ENCODE measurements around the gene TSPAN10. TPM values are rescaled to one million over a fixed set of nuclear protein-coding genes. Genes with fewer than 3 reads are reported as not detected.

TSPAN10 gene
- total RNA-seq, 1 donor from 2014 or later: not detected

DNA sequence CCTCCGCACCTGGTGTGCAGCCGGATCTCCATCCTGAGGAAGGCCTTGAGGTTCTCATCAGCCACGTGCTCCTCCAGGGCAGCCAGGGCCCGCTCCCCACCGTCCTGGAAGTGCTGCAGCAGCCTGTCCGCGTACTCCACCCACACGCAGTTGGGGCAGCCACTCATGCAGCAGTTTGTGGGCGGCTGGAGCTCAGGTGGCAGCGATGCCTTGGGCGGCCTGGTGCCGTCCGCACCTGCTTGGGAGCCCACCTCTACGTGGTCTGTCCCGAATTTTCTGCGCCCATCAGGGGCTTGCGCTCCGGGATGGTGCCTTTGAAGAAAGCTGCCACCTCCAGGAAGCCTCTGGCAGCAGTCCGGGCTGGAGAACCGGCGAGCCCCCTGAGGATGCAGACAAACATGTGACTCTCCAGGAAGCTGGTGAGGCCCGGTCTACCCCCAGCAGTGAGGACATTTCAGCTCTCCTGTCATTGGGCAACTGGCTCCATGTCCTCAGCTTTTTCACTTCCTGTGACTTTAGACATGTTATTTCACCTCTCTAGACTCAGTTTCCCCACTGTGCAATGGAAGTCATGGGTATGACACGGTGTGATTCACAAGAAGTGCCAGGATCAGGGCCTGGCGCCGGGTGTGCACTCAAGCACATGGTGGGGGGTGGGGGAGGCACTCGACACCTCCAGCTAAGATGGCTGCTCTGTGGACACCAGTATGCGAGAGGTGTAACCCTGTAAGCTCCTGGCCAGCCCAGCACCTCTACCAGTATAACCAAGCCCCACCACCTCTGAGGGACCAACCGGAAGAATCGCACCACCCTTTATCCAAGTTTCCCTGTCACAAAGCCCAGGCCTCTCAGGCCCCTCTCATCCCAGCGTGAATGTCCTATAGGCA, 28.5 kb downstream of the TSPAN10 start:
- H3K27ac Mint-ChIP-seq (ENCODE audit: unreplicated experiment): peak overlapping the region; percentile 93
- no peak for DNase-seq
- H3K36me3 Mint-ChIP-seq (ENCODE audit: unreplicated experiment): no peaks in the 10 kb centered on the region
- peak overlapping the region; percentile 98 for H3K4me3 Mint-ChIP-seq (ENCODE audit: unreplicated experiment)
- H3K9me3 Mint-ChIP-seq (ENCODE audit: unreplicated experiment): peaks cover 3% of the 10 kb centered on the region
- TF ChIP-seq, protein P1, sequence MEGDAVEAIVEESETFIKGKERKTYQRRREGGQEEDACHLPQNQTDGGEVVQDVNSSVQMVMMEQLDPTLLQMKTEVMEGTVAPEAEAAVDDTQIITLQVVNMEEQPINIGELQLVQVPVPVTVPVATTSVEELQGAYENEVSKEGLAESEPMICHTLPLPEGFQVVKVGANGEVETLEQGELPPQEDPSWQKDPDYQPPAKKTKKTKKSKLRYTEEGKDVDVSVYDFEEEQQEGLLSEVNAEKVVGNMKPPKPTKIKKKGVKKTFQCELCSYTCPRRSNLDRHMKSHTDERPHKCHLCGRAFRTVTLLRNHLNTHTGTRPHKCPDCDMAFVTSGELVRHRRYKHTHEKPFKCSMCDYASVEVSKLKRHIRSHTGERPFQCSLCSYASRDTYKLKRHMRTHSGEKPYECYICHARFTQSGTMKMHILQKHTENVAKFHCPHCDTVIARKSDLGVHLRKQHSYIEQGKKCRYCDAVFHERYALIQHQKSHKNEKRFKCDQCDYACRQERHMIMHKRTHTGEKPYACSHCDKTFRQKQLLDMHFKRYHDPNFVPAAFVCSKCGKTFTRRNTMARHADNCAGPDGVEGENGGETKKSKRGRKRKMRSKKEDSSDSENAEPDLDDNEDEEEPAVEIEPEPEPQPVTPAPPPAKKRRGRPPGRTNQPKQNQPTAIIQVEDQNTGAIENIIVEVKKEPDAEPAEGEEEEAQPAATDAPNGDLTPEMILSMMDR (IDR thresholded peaks at IDR 0.05; ENCODE audit: partially characterized antibody, unreplicated experiment): no peak
- peaks cover 2% of the 10 kb centered on the region for H3K27me3 Mint-ChIP-seq (ENCODE audit: unreplicated experiment)
- peaks cover 18% of the 10 kb centered on the region for H3K4me1 Mint-ChIP-seq (ENCODE audit: low read depth, unreplicated experiment)

DNA sequence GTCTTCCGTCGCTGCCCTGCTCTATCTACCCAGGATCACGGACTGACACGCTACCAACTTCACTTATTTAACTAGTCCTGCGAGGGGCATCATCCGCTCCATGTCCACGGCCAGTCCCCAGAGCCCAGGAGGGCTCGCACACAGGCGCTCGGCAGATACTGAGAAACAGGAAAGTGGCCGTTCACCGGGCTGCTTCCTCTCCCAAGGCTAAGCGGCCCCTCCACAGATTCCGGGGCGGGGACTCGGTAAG, 29.0 kb downstream of the TSPAN10 start:
- Mint-ChIP-seq H3K36me3 (ENCODE audit: unreplicated experiment) (no peaks in the 10 kb centered on the region), H3K27ac (ENCODE audit: unreplicated experiment) (peak overlapping the region; percentile 93), H3K4me3 (ENCODE audit: unreplicated experiment) (peak overlapping the region; percentile 98), H3K27me3 (ENCODE audit: unreplicated experiment) (peaks cover 2% of the 10 kb centered on the region), H3K4me1 (ENCODE audit: low read depth, unreplicated experiment) (peaks cover 18% of the 10 kb centered on the region), H3K9me3 (ENCODE audit: unreplicated experiment) (peaks cover 3% of the 10 kb centered on the region)
- TF ChIP-seq, protein P1 (IDR thresholded peaks at IDR 0.05; ENCODE audit: partially characterized antibody, unreplicated experiment): no peak
- no peak for DNase-seq

DNA sequence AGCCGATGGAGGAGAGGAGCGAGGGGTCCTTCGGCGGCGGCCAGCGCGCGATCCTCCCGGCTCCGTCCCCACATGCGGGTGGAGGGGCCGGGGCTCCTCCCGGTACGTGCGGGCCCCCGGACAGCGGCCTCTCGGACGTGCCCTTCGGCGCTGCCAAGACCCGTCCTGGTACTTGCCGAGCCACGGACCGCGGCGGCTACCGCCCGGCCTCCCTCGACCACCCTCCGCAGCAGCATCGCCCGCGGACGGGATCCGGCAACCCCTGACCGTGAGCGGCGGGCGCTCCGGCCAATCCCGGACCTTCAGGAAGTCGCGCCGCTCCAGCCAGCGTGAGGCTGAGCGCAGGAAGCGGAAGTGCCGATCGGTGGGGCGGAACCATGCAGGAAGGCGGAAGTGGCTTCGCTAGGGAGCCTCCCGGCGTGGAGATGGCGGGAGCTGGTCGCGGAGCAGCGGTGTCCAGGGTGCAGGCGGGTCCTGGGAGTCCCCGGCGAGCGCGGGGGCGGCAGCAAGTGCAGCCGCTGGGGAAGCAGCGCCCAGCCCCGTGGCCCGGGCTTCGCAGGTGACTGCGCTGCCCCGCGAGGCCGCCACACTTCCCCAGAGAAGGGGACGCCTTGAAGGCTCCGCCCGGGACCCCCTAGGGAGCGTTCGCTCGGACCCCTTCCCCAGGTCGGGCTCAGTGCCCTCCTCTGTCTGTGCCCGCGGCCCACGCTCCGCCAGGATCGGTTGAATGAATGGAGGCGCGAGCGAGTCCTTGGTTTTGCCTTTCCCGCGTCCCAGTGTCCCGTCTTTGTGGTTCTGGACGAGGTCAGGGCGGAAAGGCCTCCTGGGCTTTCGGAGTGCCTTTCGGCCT, 29.6 kb downstream of the TSPAN10 start, which contains the start of the genes CCDC137 and OXLD1:
TSS of gene CCDC137 (plus strand) at position 396 of the 850 bp plus-strand sequence. CDS start at position 426, 30 bp downstream.
TSS of gene OXLD1 (minus strand) at position 264 of the 850 bp plus-strand sequence. CDS start at position 236, 28 bp downstream.
- peak; percentile 98 for DNase-seq
- Mint-ChIP-seq H3K36me3 (ENCODE audit: unreplicated experiment) (no peaks in the 10 kb centered on the region), H3K27ac (ENCODE audit: unreplicated experiment) (peak within 1 kb of the TSS; percentile 93), H3K9me3 (ENCODE audit: unreplicated experiment) (peaks cover 3% of the 10 kb centered on the region), H3K27me3 (ENCODE audit: unreplicated experiment) (peaks cover 2% of the 10 kb centered on the region), H3K4me3 (ENCODE audit: unreplicated experiment) (peak within 1 kb of the TSS; percentile 98), H3K4me1 (ENCODE audit: low read depth, unreplicated experiment) (peaks cover 18% of the 10 kb centered on the region)
- TF ChIP-seq, protein P1 (IDR thresholded peaks at IDR 0.05; ENCODE audit: partially characterized antibody, unreplicated experiment): no peak

DNA sequence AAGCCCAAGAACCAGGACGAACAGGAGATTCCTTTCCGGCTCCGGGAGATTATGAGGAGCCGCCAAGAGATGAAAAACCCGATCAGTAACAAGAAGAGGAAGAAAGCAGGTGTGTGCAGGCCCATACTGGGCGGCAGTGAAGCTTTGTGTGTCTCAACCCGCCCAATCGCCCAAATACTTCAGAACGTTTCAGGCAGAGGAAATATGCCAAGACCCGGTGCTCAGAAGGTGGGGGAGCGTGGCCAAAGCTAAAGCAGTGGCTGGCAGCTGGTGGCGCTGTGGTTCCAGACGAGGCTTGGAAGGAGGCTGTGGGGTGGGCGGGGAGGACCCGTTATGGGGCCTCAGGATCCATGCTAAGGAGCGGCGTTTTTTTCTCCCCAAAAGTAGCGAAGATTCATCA, 30.8 kb downstream of the TSPAN10 start:
- Mint-ChIP-seq H3K9me3 (ENCODE audit: unreplicated experiment) (peaks cover 1% of the 10 kb centered on the region), H3K4me1 (ENCODE audit: low read depth, unreplicated experiment) (peaks cover 18% of the 10 kb centered on the region), H3K27ac (ENCODE audit: unreplicated experiment) (peak overlapping the region; percentile 62), H3K36me3 (ENCODE audit: unreplicated experiment) (no peaks in the 10 kb centered on the region), H3K27me3 (ENCODE audit: unreplicated experiment) (peaks cover 2% of the 10 kb centered on the region), H3K4me3 (ENCODE audit: unreplicated experiment) (peak overlapping the region; percentile 95)
- TF ChIP-seq, protein P1 (IDR thresholded peaks at IDR 0.05; ENCODE audit: partially characterized antibody, unreplicated experiment): no peak
- peak; percentile 39 for DNase-seq
